Activated T-helper 1 cell treated with anti-CD3 and anti-CD28 coated beads, Interleukin-12 subunit alpha, Interleukin-12 subunit beta, Interleukin-2, Interleukin-4 antibody, amounts not matched to agents 30 ng/mL and 10 ng/mL and 1 ng/mL, durations not matched to agents 14 hours and 24 hours and 36 hours (primary cell): ENCODE data around the gene TKTL1. TPM values are rescaled to one million over a fixed set of nuclear protein-coding genes. Genes with fewer than 3 reads are reported as not detected.

Experiments used
- DNase-seq: peaks from one replicate; pipeline ENCODE4 v3.0.0; 2021; ENCODE audit warnings: low spot score
- H3K27ac Mint-ChIP-seq: one replicate; pipeline ENCODE4 v1.8.0; 2021; ENCODE audit warnings: mild to moderate bottlenecking, mixed read lengths
- H3K27me3 Mint-ChIP-seq: one replicate; pipeline ENCODE4 v1.8.0; 2022; ENCODE audit warnings: mild to moderate bottlenecking, moderate library complexity, mixed read lengths; ENCODE audit not compliant: insufficient read depth
- H3K36me3 Mint-ChIP-seq: one replicate; pipeline ENCODE4 v1.8.0; 2021; ENCODE audit warnings: low read depth, mixed read lengths
- H3K4me1 Mint-ChIP-seq: one replicate; pipeline ENCODE4 v1.8.0; 2021; ENCODE audit warnings: low read depth, mixed read lengths
- H3K4me3 Mint-ChIP-seq: one replicate; pipeline ENCODE4 v1.8.0; 2021; ENCODE audit warnings: mild to moderate bottlenecking, moderate library complexity, mixed read lengths
- H3K9me3 Mint-ChIP-seq: one replicate; pipeline ENCODE4 v1.8.0; 2021; ENCODE audit warnings: mixed read lengths
- intact Hi-C: fragments of 100-400 bp; cut with micrococcal nuclease; formaldehyde crosslinking; loops from one replicate; pipeline ENCODE4 v1.15.1; 2024
- total RNA-seq: library from RNA; stranded (reverse); gene quantifications from 2 replicates; pipeline ENCODE4 v1.2.3, GENCODE V29; 2022

The TKTL1 gene
- total RNA-seq, 1 donor from 2014 or later = 0.34 TPM

GRCh38 chrX:154352466-154352865, 56.9 kb downstream of the TKTL1 start:
- Mint-ChIP-seq H3K4me1 (peaks cover 2% of the 10 kb centered on the region), H3K4me3 (no peak overlapping the region), H3K27me3 (no peaks in the 10 kb centered on the region), H3K27ac (peak overlapping the region; percentile 48), H3K36me3 (peaks cover 12% of the 10 kb centered on the region), H3K9me3 (no peaks in the 10 kb centered on the region)
- intact Hi-C loops = no loop called here
- no peak for DNase-seq

- no peaks in the 10 kb centered on the region for H3K27me3 Mint-ChIP-seq
- DNase-seq = no peak
- no peaks in the 10 kb centered on the region for H3K9me3 Mint-ChIP-seq
- no peak overlapping the region for H3K27ac Mint-ChIP-seq
- peaks cover 13% of the 10 kb centered on the region for H3K36me3 Mint-ChIP-seq
- intact Hi-C loops = no loop called here
- H3K4me3 Mint-ChIP-seq = no peak overlapping the region
- H3K4me1 Mint-ChIP-seq = no peaks in the 10 kb centered on the region
Observed at GRCh38 chrX:154353172-154353843, 57.7 kb downstream of the TKTL1 start.

- H3K27ac Mint-ChIP-seq = no peak overlapping the region
- no peaks in the 10 kb centered on the region for H3K27me3 Mint-ChIP-seq
- no peaks in the 10 kb centered on the region for H3K9me3 Mint-ChIP-seq
- no peak for DNase-seq
- H3K4me1 Mint-ChIP-seq = no peaks in the 10 kb centered on the region
- no peak overlapping the region for H3K4me3 Mint-ChIP-seq
- H3K36me3 Mint-ChIP-seq = peaks cover 16% of the 10 kb centered on the region
- intact Hi-C loops = no loop called here
Observed at GRCh38 chrX:154354013-154354412, 58.4 kb downstream of the TKTL1 start.

- Mint-ChIP-seq H3K36me3 (peaks cover 16% of the 10 kb centered on the region), H3K4me1 (no peaks in the 10 kb centered on the region), H3K9me3 (no peaks in the 10 kb centered on the region), H3K27ac (no peak overlapping the region), H3K27me3 (no peaks in the 10 kb centered on the region), H3K4me3 (no peak overlapping the region)
- no peak for DNase-seq
- intact Hi-C loops = no loop called here
Observed at GRCh38 chrX:154354516-154354915, 58.9 kb downstream of the TKTL1 start.

GRCh38 chrX:154355094-154355775, 59.6 kb downstream of the TKTL1 start:
- Mint-ChIP-seq H3K27ac (no peak overlapping the region), H3K9me3 (no peaks in the 10 kb centered on the region), H3K4me1 (no peaks in the 10 kb centered on the region), H3K36me3 (peaks cover 15% of the 10 kb centered on the region), H3K4me3 (no peak overlapping the region), H3K27me3 (no peaks in the 10 kb centered on the region)
- intact Hi-C loops = no loop called here
- DNase-seq = no peak

GRCh38 chrX:154355776-154356140, 60.2 kb downstream of the TKTL1 start:
- intact Hi-C loops = no loop called here
- no peaks in the 10 kb centered on the region for H3K4me1 Mint-ChIP-seq
- no peaks in the 10 kb centered on the region for H3K27me3 Mint-ChIP-seq
- H3K4me3 Mint-ChIP-seq = no peak overlapping the region
- H3K36me3 Mint-ChIP-seq = peaks cover 18% of the 10 kb centered on the region
- DNase-seq = no peak
- no peaks in the 10 kb centered on the region for H3K9me3 Mint-ChIP-seq
- no peak overlapping the region for H3K27ac Mint-ChIP-seq

GRCh38 chrX:154356596-154356995, 61.0 kb downstream of the TKTL1 start:
- Mint-ChIP-seq H3K27me3 (no peaks in the 10 kb centered on the region), H3K4me1 (no peaks in the 10 kb centered on the region), H3K4me3 (no peak overlapping the region), H3K27ac (no peak overlapping the region), H3K9me3 (no peaks in the 10 kb centered on the region), H3K36me3 (peaks cover 20% of the 10 kb centered on the region)
- intact Hi-C loops = no loop called here
- no peak for DNase-seq

- Mint-ChIP-seq H3K4me1 (no peaks in the 10 kb centered on the region), H3K36me3 (peaks cover 19% of the 10 kb centered on the region), H3K4me3 (no peak overlapping the region), H3K9me3 (no peaks in the 10 kb centered on the region), H3K27me3 (no peaks in the 10 kb centered on the region), H3K27ac (no peak overlapping the region)
- no peak for DNase-seq
- intact Hi-C loops = no loop called here
Observed at GRCh38 chrX:154357205-154357604, 61.6 kb downstream of the TKTL1 start.

GRCh38 chrX:154358011-154358410, 62.4 kb downstream of the TKTL1 start:
- H3K4me3 Mint-ChIP-seq = no peak overlapping the region
- no peaks in the 10 kb centered on the region for H3K4me1 Mint-ChIP-seq
- no peaks in the 10 kb centered on the region for H3K9me3 Mint-ChIP-seq
- intact Hi-C loops = no loop called here
- no peak overlapping the region for H3K27ac Mint-ChIP-seq
- H3K36me3 Mint-ChIP-seq = peaks cover 23% of the 10 kb centered on the region
- no peak for DNase-seq
- H3K27me3 Mint-ChIP-seq = no peaks in the 10 kb centered on the region

GRCh38 chrX:154358829-154359228, 63.2 kb downstream of the TKTL1 start:
- intact Hi-C loops = no loop called here
- Mint-ChIP-seq H3K9me3 (no peaks in the 10 kb centered on the region), H3K27ac (no peak overlapping the region), H3K27me3 (no peaks in the 10 kb centered on the region), H3K36me3 (peaks cover 25% of the 10 kb centered on the region), H3K4me1 (no peaks in the 10 kb centered on the region), H3K4me3 (no peak overlapping the region)
- no peak for DNase-seq

- H3K36me3 Mint-ChIP-seq = peaks cover 25% of the 10 kb centered on the region
Observed at GRCh38 chrX:154359362-154360154, 64.0 kb downstream of the TKTL1 start.

GRCh38 chrX:154360155-154360713, 64.6 kb downstream of the TKTL1 start:
- Mint-ChIP-seq H3K27me3 (no peaks in the 10 kb centered on the region), H3K27ac (no peak overlapping the region), H3K36me3 (peaks cover 29% of the 10 kb centered on the region), H3K9me3 (no peaks in the 10 kb centered on the region), H3K4me1 (no peaks in the 10 kb centered on the region), H3K4me3 (no peak overlapping the region)
- DNase-seq = no peak
- intact Hi-C loops = no loop called here

More at GRCh38 chrX:154359362-154360154, 64.0 kb downstream of the TKTL1 start:
- no peaks in the 10 kb centered on the region for H3K4me1 Mint-ChIP-seq
- H3K4me3 Mint-ChIP-seq = no peak overlapping the region
- no peaks in the 10 kb centered on the region for H3K9me3 Mint-ChIP-seq
- intact Hi-C loops = no loop called here
- H3K27ac Mint-ChIP-seq = no peak overlapping the region
- H3K27me3 Mint-ChIP-seq = no peaks in the 10 kb centered on the region
- DNase-seq = no peak
